Spleen (tissue), 11 donors: ENCODE data around the gene MRO. TPM values are rescaled to one million over a fixed set of nuclear protein-coding genes. Genes with fewer than 3 reads are reported as not detected.

ENCODE experiments used
- DNase-seq: peaks from one replicate; pipeline ENCODE4 v3.0.0-alpha.2; 2020
- H3K27ac ChIP-seq, 8 donors: fragments of 200-600 bp; sonication (generic) in 7 of 8; 1 replicate in 4 of 8; 2 replicates in 4 of 8; pipeline versions ENCODE4 v1.5.0 to v1.8.0; 2016 to 2021; ENCODE audit warnings: inconsistent platforms in 4 of 8, mild to moderate bottlenecking in 4 of 8, moderate library complexity in 1 of 8
- H3K27me3 ChIP-seq, 7 donors: fragments of 200-600 bp; sonication (generic) in 6 of 7; replicated peaks in 1 of 7; 1 replicate in 4 of 7; 2 replicates in 3 of 7; pipeline versions ENCODE4 v1.5.0 to v1.8.0; 2016 to 2021; ENCODE audit warnings: inconsistent platforms in 3 of 7, mild to moderate bottlenecking in 1 of 7
- H3K36me3 ChIP-seq, 6 donors: fragments of 200-600 bp; sonication (generic) in 5 of 6; 1 replicate in 4 of 6; 2 replicates in 2 of 6; pipeline versions ENCODE4 v1.5.0 to v1.8.0; 2016 to 2021; ENCODE audit warnings: inconsistent platforms in 2 of 6
- H3K4me1 ChIP-seq, 6 donors: fragments of 200-600 bp; sonication (generic) in 5 of 6; 1 replicate in 3 of 6; 2 replicates in 3 of 6; pipeline versions ENCODE4 v1.5.0 to v1.8.0; 2016 to 2021; ENCODE audit warnings: inconsistent platforms in 3 of 6
- H3K4me3 ChIP-seq, 8 donors: fragments of 200-600 bp; sonication (generic) in 7 of 8; 1 replicate in 4 of 8; 2 replicates in 4 of 8; pipeline versions ENCODE4 v1.5.0 to v1.8.0; 2016 to 2021; ENCODE audit warnings: inconsistent platforms in 4 of 8, mild to moderate bottlenecking in 4 of 8, moderate library complexity in 2 of 8
- H3K9me3 ChIP-seq, 8 donors: fragments of 200-600 bp; sonication (generic) in 7 of 8; 1 replicate in 4 of 8; 2 replicates in 4 of 8; pipeline versions ENCODE4 v1.5.0 to v1.8.0; 2016 to 2021; ENCODE audit warnings: inconsistent platforms in 4 of 8
- POLR2A ChIP-seq, 3 donors: fragments of 450-650 bp; IDR thresholded peaks; one replicate each; pipeline ENCODE4 v1.5.1; 2017; ENCODE audit warnings: antibody characterized with exemption in 3 of 3, mild to moderate bottlenecking in 1 of 3
- POLR2AphosphoS5 ChIP-seq, 3 donors: sonication (generic); formaldehyde crosslinking; IDR thresholded peaks; one replicate each; pipeline ENCODE4 v1.5.1; 2017; ENCODE audit warnings: antibody characterized with exemption in 3 of 3
- WGBS, 5 donors: extraction: QIAGEN DNeasy Blood & Tissue Kit in 3 of 5; methylation state at CpG; one replicate each; pipeline versions ENCODE4 v1.1.5 to v1.1.7; 2013 to 2018; 5-methylcytosine and 5-hydroxymethylcytosine counted together
- intact Hi-C: fragments of 100-400 bp; cut with DNase I; formaldehyde crosslinking; loops from one replicate; pipeline ENCODE4 v1.15.0; 2023; ENCODE audit warnings: low total_unique reads
- polyA plus RNA-seq, 3 donors: library from polyadenylated mRNA; stranded (reverse); fragments of 200-250 nt; gene quantifications; one replicate each; pipeline ENCODE4 v1.2.1, GENCODE V29; 2013
- total RNA-seq, 7 donors: library from RNA; depleted of rRNA in 3 of 7; stranded (reverse); fragments of >200 nt in 3 of 7; fragmentation: NEBNext Ultra II Directional in 4 of 7; extraction: Animal tissue kit (Norgen Biotek cat#: 25700) in 4 of 7; gene quantifications; one replicate each; pipeline versions ENCODE4 v1.1.0 to v1.2.1, GENCODE V29; 2016 to 2021
- TF ChIP-seq, protein P1 (sequence below), 11 experiments: fragments of 200-600 bp in 7 of 11; fragments of 450-650 bp in 4 of 11; sonication (generic) in 4 of 11; IDR thresholded peaks in 8 of 11; conservative IDR thresholded peaks in 3 of 11; 1 replicate in 7 of 11; 2 replicates in 4 of 11; pipeline versions ENCODE4 v1.4.0 to v1.8.0; 2016 to 2021; ENCODE audit warnings: antibody characterized with exemption in 11 of 11, inconsistent platforms in 4 of 11, mild to moderate bottlenecking in 1 of 11
- donor health status: healthy with polysubstance abuse.
- donor health status: DM: no; HTN: no; CAD: no; lungs with moderate emphysema.
- donor health status: DM: no; HTN: no; CAD: no.
- donor health status: Bipolar disorder and iron deficiency.
- donor health status: healthy.
- donor health status: DM: no; HTN: no; CAD: no.
- donor health status: DM: yes; HTN: yes; CAD: no.

Gene MRO
- total and polyA plus RNA-seq, 10 donors, result 0.48 to 8.1 (median 4.1) TPM

DNA sequence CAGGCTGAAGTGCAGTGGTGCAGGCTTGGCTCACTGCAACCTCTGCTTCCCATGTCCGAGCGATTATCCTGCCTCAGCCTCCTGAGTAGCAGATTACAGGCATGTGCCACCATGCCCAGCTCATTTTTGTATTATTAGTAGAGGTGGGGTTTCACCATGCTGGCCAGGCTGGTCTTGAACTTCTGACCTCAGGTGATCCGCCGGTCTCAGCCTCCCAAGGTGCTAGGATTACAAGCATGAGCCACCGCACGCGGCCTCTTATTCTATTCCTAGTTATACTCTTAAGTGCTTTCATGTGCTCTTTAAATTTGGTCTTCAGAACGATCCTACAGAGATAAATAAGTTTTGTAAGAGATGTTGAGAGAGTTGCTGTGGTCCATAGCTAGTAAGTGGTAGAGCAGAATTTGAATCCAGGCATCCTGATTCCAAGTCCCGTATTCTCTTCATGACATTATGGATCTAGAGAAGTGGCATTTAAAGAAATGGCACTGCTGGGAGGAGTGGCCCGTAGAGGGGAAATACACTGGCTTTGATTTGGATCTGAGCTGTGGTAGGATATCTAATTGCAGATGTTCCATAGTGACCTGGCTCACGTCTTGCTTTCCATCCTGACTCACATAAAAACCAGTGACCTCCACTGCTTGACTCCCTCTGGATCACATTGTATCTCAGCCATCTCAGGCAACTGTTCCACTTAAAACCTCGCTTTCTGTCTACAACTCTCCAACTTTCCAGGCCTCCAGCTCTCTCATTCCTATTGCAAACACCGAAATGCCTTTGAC is 36.4 kb upstream of the MRO start:
- peaks cover 0 to 32% (median 0%) of the 10 kb centered on the region in 6 donors for H3K4me1 ChIP-seq
- H3K9me3 ChIP-seq, result no peaks in the 10 kb centered on the region
- no peaks in the 10 kb centered on the region for H3K27me3 ChIP-seq
- H3K36me3 ChIP-seq, result no peaks in the 10 kb centered on the region
- WGBS, 5 donors, result 83 to 95% (median 94%) methylated on average over 13 of the region's 13 CpGs
- no peak for TF ChIP-seq POLR2AphosphoS5 (IDR thresholded peaks at IDR 0.05)
- TF ChIP-seq, protein P1, sequence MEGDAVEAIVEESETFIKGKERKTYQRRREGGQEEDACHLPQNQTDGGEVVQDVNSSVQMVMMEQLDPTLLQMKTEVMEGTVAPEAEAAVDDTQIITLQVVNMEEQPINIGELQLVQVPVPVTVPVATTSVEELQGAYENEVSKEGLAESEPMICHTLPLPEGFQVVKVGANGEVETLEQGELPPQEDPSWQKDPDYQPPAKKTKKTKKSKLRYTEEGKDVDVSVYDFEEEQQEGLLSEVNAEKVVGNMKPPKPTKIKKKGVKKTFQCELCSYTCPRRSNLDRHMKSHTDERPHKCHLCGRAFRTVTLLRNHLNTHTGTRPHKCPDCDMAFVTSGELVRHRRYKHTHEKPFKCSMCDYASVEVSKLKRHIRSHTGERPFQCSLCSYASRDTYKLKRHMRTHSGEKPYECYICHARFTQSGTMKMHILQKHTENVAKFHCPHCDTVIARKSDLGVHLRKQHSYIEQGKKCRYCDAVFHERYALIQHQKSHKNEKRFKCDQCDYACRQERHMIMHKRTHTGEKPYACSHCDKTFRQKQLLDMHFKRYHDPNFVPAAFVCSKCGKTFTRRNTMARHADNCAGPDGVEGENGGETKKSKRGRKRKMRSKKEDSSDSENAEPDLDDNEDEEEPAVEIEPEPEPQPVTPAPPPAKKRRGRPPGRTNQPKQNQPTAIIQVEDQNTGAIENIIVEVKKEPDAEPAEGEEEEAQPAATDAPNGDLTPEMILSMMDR (IDR thresholded peaks at IDR 0.05 in 8 of 11, conservative IDR thresholded peaks at IDR 0.05 in 3 of 11), result no peak
- no peak for TF ChIP-seq POLR2A (IDR thresholded peaks at IDR 0.05)
- H3K27ac ChIP-seq, result no peak overlapping the region
- no peak for DNase-seq
- no peak overlapping the region for H3K4me3 ChIP-seq
- intact Hi-C loops, result no loop called here

DNA sequence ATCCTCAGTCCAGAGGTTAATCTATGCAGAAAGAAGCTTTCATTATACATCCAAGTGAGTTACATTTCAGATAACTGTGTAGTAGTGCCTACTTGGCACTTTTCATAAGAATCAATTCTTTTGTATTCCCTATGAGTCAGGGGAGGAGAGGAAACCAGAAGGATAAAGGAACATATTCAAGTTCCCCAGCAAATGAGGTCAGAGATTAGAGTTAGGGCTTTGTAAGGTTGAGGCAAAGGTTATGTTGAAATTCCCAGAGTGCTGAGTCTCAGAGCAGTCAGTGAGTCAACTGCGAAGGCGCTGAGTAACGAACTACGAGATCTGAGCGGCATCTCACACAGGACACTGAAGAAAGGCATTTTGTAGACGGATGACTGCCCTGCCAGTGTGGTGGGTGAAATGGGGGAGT is 34.1 kb upstream of the MRO start:
- no peaks in the 10 kb centered on the region for H3K27me3 ChIP-seq
- no peak for DNase-seq
- WGBS, 5 donors, result 70 to 95% (median 89%) methylated on average over 6 of the region's 6 CpGs
- TF ChIP-seq POLR2A (IDR thresholded peaks at IDR 0.05), result no peak
- TF ChIP-seq, protein P1 (IDR thresholded peaks at IDR 0.05 in 8 of 11, conservative IDR thresholded peaks at IDR 0.05 in 3 of 11), result no peak
- TF ChIP-seq POLR2AphosphoS5 (IDR thresholded peaks at IDR 0.05), result peak in 1 of 3 donors; percentile 66
- H3K4me3 ChIP-seq, result no peak overlapping the region
- H3K27ac ChIP-seq, result peak overlapping the region in 5 of 8 donors; percentile 55 to 82 (median 76)
- H3K9me3 ChIP-seq, result no peaks in the 10 kb centered on the region
- intact Hi-C loops, result no loop called here
- no peaks in the 10 kb centered on the region for H3K36me3 ChIP-seq
- peaks cover 0 to 53% (median 8%) of the 10 kb centered on the region in 6 donors for H3K4me1 ChIP-seq

DNA sequence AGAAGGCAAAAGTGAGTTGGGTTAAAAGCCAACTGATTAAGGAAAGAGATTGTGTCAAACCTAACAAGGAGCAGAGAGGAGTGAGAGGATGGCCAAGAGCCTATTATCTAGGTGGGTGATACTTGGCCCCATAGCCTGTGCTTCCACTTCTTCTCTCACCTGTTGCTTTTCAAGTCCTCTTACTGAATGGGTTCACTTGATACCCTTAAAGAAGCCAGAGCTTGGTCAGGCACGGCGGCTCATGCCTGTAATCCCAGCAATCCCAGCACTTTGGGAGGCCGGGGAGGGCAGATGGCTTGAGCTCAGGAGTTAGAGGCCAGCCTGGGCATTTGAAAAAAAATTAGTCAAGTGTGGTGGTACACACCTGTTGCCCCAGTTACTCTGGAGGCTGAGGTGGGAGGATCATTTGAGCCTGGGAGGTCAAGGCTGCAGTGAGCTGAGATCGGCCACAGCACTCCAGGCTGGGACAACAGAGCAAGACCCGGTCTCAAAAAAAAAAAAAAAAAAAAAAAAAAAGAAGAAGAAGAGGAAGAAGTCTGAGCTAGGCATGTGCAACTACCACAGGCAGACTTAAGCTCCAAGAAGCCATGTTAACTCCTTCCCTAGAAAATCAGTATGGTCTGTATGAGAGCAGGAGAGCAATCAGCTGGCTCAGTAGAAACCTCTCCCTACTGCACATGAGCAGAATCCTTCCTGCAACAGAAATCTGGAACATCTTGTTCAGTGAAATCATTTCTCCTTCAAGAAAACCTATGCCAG is 30.7 kb upstream of the MRO start:
- Histone ChIP-seq H3K9me3 (no peaks in the 10 kb centered on the region), H3K36me3 (no peaks in the 10 kb centered on the region), H3K27ac (peak overlapping the region in 4 of 8 donors; percentile 2 to 66 (median 41)), H3K4me1 (peaks cover 0 to 49% (median 9%) of the 10 kb centered on the region in 6 donors), H3K4me3 (no peak overlapping the region), H3K27me3 (no peaks in the 10 kb centered on the region)
- TF ChIP-seq POLR2AphosphoS5 (IDR thresholded peaks at IDR 0.05) (no peak), POLR2A (IDR thresholded peaks at IDR 0.05) (no peak)
- TF ChIP-seq, protein P1 (IDR thresholded peaks at IDR 0.05 in 8 of 11, conservative IDR thresholded peaks at IDR 0.05 in 3 of 11), result no peak
- 84 to 95% (median 93%) methylated on average over 5 of the region's 5 CpGs for WGBS, 5 donors
- intact Hi-C loops, result no loop called here
- DNase-seq, result no peak

DNA sequence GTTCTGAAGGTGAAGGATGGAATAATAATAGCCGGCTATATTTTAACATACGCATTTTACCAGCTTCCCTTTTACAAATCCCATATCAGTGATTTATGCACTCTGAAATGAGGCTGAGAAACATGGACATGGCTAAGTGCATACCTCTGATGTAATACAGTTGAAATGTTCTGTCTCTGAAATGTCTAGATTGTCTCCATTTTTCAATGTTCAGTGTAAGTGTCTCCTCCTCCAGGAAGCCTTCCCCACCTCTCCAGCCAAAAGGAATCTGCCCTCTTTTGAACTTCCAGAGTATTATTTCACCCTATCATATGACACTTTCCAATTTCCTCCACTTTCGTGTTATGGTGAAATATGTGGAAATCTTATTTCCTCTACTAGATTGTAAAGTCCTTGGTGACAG is 29.6 kb upstream of the MRO start:
- DNase-seq, result no peak
- Histone ChIP-seq H3K27ac (peak overlapping the region in 4 of 8 donors; percentile 2 to 66 (median 56)), H3K27me3 (no peaks in the 10 kb centered on the region), H3K4me3 (no peak overlapping the region), H3K9me3 (no peaks in the 10 kb centered on the region), H3K4me1 (peaks cover 0 to 39% (median 9%) of the 10 kb centered on the region in 6 donors), H3K36me3 (no peaks in the 10 kb centered on the region)
- TF ChIP-seq POLR2A (IDR thresholded peaks at IDR 0.05) (no peak), POLR2AphosphoS5 (IDR thresholded peaks at IDR 0.05) (no peak)
- TF ChIP-seq, protein P1 (IDR thresholded peaks at IDR 0.05 in 8 of 11, conservative IDR thresholded peaks at IDR 0.05 in 3 of 11), result no peak
- intact Hi-C loops, result no loop called here
- WGBS, 5 donors, result 47 to 72% (median 57%) methylated on average over 3 of the region's 3 CpGs
